HCT116 (cell line): ENCODE results near the gene NR1H3. TPM values are rescaled to one million over a fixed set of nuclear protein-coding genes. Genes with fewer than 3 reads are reported as not detected.

Experiments
- ATAC-seq: fragments of 200-7000 bp; cut with Tn5 transposase; 2 replicates; pipeline ENCODE4 v1.9.1; 2020; ENCODE audit warnings: mild to moderate bottlenecking, moderate library complexity
- BruUV-seq: library from RNA; stranded (reverse); fragments of 400-500 nt; replicated peaks from 2 replicates; lab custom pipeline; 2021; lab: Mats Ljungman, UMichigan
- CTCF ChIA-PET: fragments of 300-600 bp; sonication (Branson Sonifier 250); formaldehyde crosslinking; loops from one replicate; lab custom pipeline; 2021; ENCODE audit warnings: antibody characterized with exemption; lab: Charles Lee
- POLR2A ChIA-PET: fragments of 300-600, 350-600 bp; sonication (Branson Sonifier 250); formaldehyde crosslinking; loops from one replicate; lab custom pipeline; 2021; ENCODE audit warnings: antibody characterized with exemption; lab: Charles Lee
- RAD21 ChIA-PET, 2 experiments: fragments of 300-600 bp; sonication (Branson Sonifier 250); formaldehyde crosslinking; loops; one replicate each; lab custom pipeline; 2023; ENCODE audit warnings: low total read pairs in 2 of 2; ENCODE audit not compliant: uncharacterized antibody in 2 of 2, unreplicated experiment in 2 of 2, low non-redundant PET in 1 of 2; lab: Charles Lee
- DNase-seq: peaks from one replicate; pipeline ENCODE4 v3.0.0-alpha.2; 2010; ENCODE audit warnings: low read depth, low spot score
- H2AFZ ChIP-seq: fragments of 200-600 bp; shearing (Covaris generic), sonication (generic); 2 replicates; pipeline ENCODE4 v1.6.1; 2017; ENCODE audit warnings: low read depth, mixed run types, mixed read lengths, antibody characterized with exemption, low read length; ENCODE audit not compliant: poor library complexity, severe bottlenecking
- H3K27ac ChIP-seq: 2 replicates; pipeline ENCODE4 v1.5.1; 2012; ENCODE audit warnings: low read depth, low read length
- H3K27me3 ChIP-seq: fragments of 200-600 bp; sonication (generic); 2 replicates; pipeline ENCODE4 v1.6.1; 2016; ENCODE audit warnings: mixed run types, low read length, mixed read lengths; ENCODE audit not compliant: insufficient read depth
- H3K36me3 ChIP-seq, 2 experiments: fragments of 200-500 bp in 1 of 2; fragments of 200-600 bp in 1 of 2; sonication (Bioruptor generic) in 1 of 2; sonication (generic) in 1 of 2; 2 replicates each; pipeline versions ENCODE4 v1.5.1 to v1.6.1; 2014 to 2016; ENCODE audit warnings: low read length in 2 of 2, inconsistent platforms in 1 of 2, mixed read lengths in 1 of 2, mixed run types in 1 of 2; ENCODE audit not compliant: insufficient read depth in 2 of 2, control insufficient read depth in 1 of 2
- H3K4me1 ChIP-seq, 2 experiments: fragments of 200-600 bp in 1 of 2; sonication (generic) in 1 of 2; 2 replicates each; pipeline versions ENCODE4 v1.5.1 to v1.6.1; 2012 to 2017; ENCODE audit warnings: low read length in 2 of 2, inconsistent platforms in 1 of 2, mild to moderate bottlenecking in 1 of 2, mixed read lengths in 1 of 2, mixed run types in 1 of 2, moderate library complexity in 1 of 2; ENCODE audit not compliant: insufficient read depth in 2 of 2, control insufficient read depth in 1 of 2
- H3K4me2 ChIP-seq: fragments of 200-600 bp; sonication (generic); 2 replicates; pipeline ENCODE4 v1.6.1; 2017; ENCODE audit warnings: mixed run types, low read length, mixed read lengths
- H3K4me3 ChIP-seq, 2 experiments: fragments of 200-600 bp in 1 of 2; sonication (generic) in 1 of 2; replicated peaks in 1 of 2; 2 replicates each; pipeline ENCODE4 v1.5.1; 2011 to 2016; ENCODE audit warnings: low read length in 2 of 2, control low read depth in 1 of 2, low read depth in 1 of 2, mild to moderate bottlenecking in 1 of 2, mixed read lengths in 1 of 2, mixed run types in 1 of 2
- H3K79me2 ChIP-seq: fragments of 200-600 bp; sonication (generic); 2 replicates; pipeline ENCODE4 v1.6.1; 2017; ENCODE audit warnings: mild to moderate bottlenecking, mixed run types, low read length, moderate library complexity, mixed read lengths; ENCODE audit not compliant: insufficient read depth
- H3K9ac ChIP-seq: fragments of 200-600 bp; sonication (generic); 2 replicates; pipeline ENCODE4 v1.6.1; 2016; ENCODE audit warnings: low read length, mixed read lengths
- H3K9me2 ChIP-seq: fragments of 200-600 bp; sonication (generic), shearing (Covaris generic); 2 replicates; pipeline ENCODE4 v1.6.1; 2017; ENCODE audit warnings: mixed run types, mild to moderate bottlenecking, moderate library complexity; ENCODE audit not compliant: insufficient read depth
- H3K9me3 ChIP-seq, 2 experiments: fragments of 200-500 bp in 1 of 2; fragments of 200-600 bp in 1 of 2; sonication (Bioruptor generic) in 1 of 2; sonication (generic) in 1 of 2; 2 replicates each; pipeline ENCODE4 v1.6.1; 2014 to 2017; ENCODE audit warnings: low read length in 2 of 2, mixed read lengths in 2 of 2, inconsistent platforms in 1 of 2, low read depth in 1 of 2, mild to moderate bottlenecking in 1 of 2, mixed run types in 1 of 2, moderate library complexity in 1 of 2; ENCODE audit not compliant: control insufficient read depth in 1 of 2, insufficient read depth in 1 of 2
- H4K20me1 ChIP-seq: fragments of 200-600 bp; sonication (generic), shearing (Covaris generic); 2 replicates; pipeline ENCODE4 v1.6.1; 2017; ENCODE audit warnings: mixed run types, mild to moderate bottlenecking, moderate library complexity; ENCODE audit not compliant: insufficient read depth
- EZH2 ChIP-seq: fragments of 200-600 bp; sonication (generic); IDR thresholded peaks from 2 replicates; pipeline ENCODE4 v1.6.1; 2017; ENCODE audit warnings: antibody characterized with exemption, mixed run types
- JUND ChIP-seq: IDR thresholded peaks from 2 replicates; pipeline ENCODE4 v1.6.1; 2012
- ZNF274 ChIP-seq: fragments of 200-500 bp; sonication (Bioruptor generic); IDR thresholded peaks from 2 replicates; pipeline ENCODE4 v1.6.1; 2014; ENCODE audit warnings: mild to moderate bottlenecking, low read depth, low read length, inconsistent platforms
- intact Hi-C: fragments of 100-400 bp; cut with micrococcal nuclease; formaldehyde crosslinking; loops from 2 replicates; pipeline ENCODE4 v1.10.0; 2022
- total RNA-seq: library from RNA; stranded (reverse); gene quantifications from one replicate; pipeline ENCODE4 v1.2.1, GENCODE V29; 2021; ENCODE audit not compliant: unreplicated experiment
- TF ChIP-seq, protein P1 (sequence below): IDR thresholded peaks from 2 replicates; pipeline ENCODE4 v1.6.1; 2012; ENCODE audit warnings: low read depth

Gene NR1H3
- total RNA-seq, 1 experiment from 2014 or later = 23.5 TPM

DNA sequence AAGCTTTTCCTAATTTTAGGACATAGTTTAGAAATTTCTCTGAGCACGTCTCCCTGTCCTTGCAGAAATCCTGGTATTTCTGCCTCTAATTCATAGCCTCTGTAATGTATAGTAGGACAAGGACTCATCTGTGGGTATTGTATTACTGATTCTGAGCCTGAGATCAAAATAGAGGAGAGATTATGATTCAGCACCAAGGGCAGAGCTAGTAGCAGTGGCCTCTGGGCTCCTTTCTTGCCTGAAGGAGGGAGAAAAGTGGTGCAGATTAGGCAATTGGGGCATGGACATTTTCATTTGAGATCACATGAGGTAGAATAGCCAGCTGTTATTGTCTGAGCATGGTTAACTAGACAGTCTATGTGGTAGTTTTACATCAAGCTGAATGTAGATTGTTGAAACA, 14.9 kb downstream of the NR1H3 start:
- no peak overlapping the region for H2AFZ ChIP-seq
- no TSS peak for BruUV-seq
- no peaks in the 10 kb centered on the region for H3K9me2 ChIP-seq
- H3K9ac ChIP-seq = no peak overlapping the region
- no peak overlapping the region for H3K27ac ChIP-seq
- TF ChIP-seq JUND = no peak
- TF ChIP-seq, protein P1, sequence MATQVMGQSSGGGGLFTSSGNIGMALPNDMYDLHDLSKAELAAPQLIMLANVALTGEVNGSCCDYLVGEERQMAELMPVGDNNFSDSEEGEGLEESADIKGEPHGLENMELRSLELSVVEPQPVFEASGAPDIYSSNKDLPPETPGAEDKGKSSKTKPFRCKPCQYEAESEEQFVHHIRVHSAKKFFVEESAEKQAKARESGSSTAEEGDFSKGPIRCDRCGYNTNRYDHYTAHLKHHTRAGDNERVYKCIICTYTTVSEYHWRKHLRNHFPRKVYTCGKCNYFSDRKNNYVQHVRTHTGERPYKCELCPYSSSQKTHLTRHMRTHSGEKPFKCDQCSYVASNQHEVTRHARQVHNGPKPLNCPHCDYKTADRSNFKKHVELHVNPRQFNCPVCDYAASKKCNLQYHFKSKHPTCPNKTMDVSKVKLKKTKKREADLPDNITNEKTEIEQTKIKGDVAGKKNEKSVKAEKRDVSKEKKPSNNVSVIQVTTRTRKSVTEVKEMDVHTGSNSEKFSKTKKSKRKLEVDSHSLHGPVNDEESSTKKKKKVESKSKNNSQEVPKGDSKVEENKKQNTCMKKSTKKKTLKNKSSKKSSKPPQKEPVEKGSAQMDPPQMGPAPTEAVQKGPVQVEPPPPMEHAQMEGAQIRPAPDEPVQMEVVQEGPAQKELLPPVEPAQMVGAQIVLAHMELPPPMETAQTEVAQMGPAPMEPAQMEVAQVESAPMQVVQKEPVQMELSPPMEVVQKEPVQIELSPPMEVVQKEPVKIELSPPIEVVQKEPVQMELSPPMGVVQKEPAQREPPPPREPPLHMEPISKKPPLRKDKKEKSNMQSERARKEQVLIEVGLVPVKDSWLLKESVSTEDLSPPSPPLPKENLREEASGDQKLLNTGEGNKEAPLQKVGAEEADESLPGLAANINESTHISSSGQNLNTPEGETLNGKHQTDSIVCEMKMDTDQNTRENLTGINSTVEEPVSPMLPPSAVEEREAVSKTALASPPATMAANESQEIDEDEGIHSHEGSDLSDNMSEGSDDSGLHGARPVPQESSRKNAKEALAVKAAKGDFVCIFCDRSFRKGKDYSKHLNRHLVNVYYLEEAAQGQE = peak; percentile 46; the same call in 1 of the 2 replicates
- TF ChIP-seq, all 23 proteins: peak for 1
- no peaks in the 10 kb centered on the region for H4K20me1 ChIP-seq
- no peak overlapping the region for H3K4me2 ChIP-seq
- peaks cover 39% of the 10 kb centered on the region for H3K79me2 ChIP-seq
- POLR2A ChIA-PET = no interaction called here
- no peak overlapping the region for H3K4me3 ChIP-seq
- H3K27me3 ChIP-seq = no peaks in the 10 kb centered on the region
- CTCF ChIA-PET = no interaction called here
- peaks cover 14 to 31% of the 10 kb centered on the region in 2 experiments for H3K4me1 ChIP-seq
- no peak for ATAC-seq
- peaks cover 20 to 23% of the 10 kb centered on the region in 2 experiments; a peak in 3 of 4 replicates for H3K36me3 ChIP-seq
- H3K9me3 ChIP-seq = no peaks in the 10 kb centered on the region
- no peak for DNase-seq
- RAD21 ChIA-PET = no interaction called here
- intact Hi-C loops = no loop called here

DNA sequence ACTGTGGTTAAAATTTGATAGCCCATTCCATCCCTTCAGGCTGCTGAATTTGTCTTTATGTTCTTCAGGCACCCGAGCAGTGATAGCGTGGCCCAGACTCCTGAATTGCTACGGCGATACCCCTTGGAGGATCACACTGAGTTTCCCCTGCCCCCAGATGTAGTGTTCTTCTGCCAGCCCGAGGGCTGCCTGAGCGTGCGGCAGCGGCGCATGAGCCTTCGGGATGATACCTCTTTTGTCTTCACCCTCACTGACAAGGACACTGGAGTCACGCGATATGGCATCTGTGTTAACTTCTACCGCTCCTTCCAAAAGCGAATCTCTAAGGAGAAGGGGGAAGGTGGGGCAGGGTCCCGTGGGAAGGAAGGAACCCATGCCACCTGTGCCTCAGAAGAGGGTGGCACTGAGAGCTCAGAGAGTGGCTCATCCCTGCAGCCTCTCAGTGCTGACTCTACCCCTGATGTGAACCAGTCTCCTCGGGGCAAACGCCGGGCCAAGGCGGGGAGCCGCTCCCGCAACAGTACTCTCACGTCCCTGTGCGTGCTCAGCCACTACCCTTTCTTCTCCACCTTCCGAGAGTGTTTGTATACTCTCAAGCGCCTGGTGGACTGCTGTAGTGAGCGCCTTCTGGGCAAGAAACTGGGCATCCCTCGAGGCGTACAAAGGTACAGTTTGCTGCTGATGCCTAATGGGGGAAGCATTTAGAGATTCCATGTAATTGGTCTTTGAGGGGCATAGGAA, 16.9 kb downstream of the NR1H3 start:
- Histone ChIP-seq H3K27ac (no peak overlapping the region), H3K36me3 (peaks cover 31 to 40% of the 10 kb centered on the region in 2 experiments), H3K27me3 (no peaks in the 10 kb centered on the region), H2AFZ (no peak overlapping the region), H3K4me2 (no peak overlapping the region), H3K4me1 (peaks cover 5 to 14% of the 10 kb centered on the region in 2 experiments; a peak in 3 of 4 replicates), H4K20me1 (no peaks in the 10 kb centered on the region), H3K4me3 (no peak overlapping the region), H3K9me2 (no peaks in the 10 kb centered on the region), H3K9ac (no peak overlapping the region), H3K79me2 (peaks cover 39% of the 10 kb centered on the region), H3K9me3 (no peaks in the 10 kb centered on the region)
- TF ChIP-seq EZH2 (no peak), ZNF274 (no peak)
- TF ChIP-seq, protein P1 = no peak
- ChIA-PET CTCF (no interaction called here), RAD21 (no interaction called here), POLR2A (no interaction called here)
- BruUV-seq = no TSS peak
- ATAC-seq = no peak
- intact Hi-C loops = no loop called here
- no peak for DNase-seq
